ENCODE data around the gene FAN1. TPM values are rescaled to one million over a fixed set of nuclear protein-coding genes. Genes with fewer than 3 reads are reported as not detected.

Gene FAN1
- total and polyA plus RNA-seq, 2 donors (not counting 3 experiments of a cell fraction or from before 2014, with no cell fraction given), result 4.3 to 11.7 TPM

DNA sequence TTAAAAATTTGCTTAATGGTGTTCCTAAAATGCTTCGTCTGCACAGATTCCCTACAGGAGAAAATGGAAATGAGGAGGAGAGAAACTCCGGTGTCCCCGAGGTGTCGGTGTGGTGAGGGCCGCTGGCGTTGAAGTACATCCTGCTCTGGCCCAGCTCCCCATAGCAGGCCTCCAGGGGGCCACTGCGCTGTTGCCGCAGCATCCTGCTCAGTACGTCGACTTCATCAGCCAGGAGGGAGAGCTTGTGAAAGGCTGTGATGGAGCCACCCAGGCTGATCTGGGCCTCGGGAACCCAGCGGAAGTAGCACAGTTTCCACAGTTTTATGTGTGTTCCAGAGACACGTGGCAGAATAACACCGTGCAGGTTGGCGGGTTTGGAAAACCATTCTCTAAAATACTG is 37.8 kb downstream of the FAN1 start:
- Histone ChIP-seq H2AFZ (ENCODE audit: low read depth, low read length) (no peak overlapping the region), H3K27ac (ENCODE audit: insufficient read depth, low read depth, low read length) (no peak overlapping the region), H3K4me3 (replicated peaks in 1 of 3; ENCODE audit: insufficient read depth in 1 of 3, low read depth in 1 of 3, low read length in 3 of 3) (no peak overlapping the region), H3K9me3 (replicated peaks; ENCODE audit: control insufficient read depth, insufficient read depth, low read length) (no peaks in the 10 kb centered on the region), H3K4me1 (ENCODE audit: control insufficient read depth, extremely low read depth, insufficient read depth, low read length) (no peaks in the 10 kb centered on the region), H3K4me2 (ENCODE audit: insufficient read depth, low read length) (no peak overlapping the region), H3K36me3 (ENCODE audit: control insufficient read depth in 2 of 2, extremely low read depth in 1 of 2, insufficient read depth in 2 of 2, low read length in 2 of 2) (peaks cover 39 to 55% of the 10 kb centered on the region in 2 experiments), H3K27me3 (ENCODE audit: control insufficient read depth in 2 of 2, insufficient read depth in 2 of 2, low read length in 2 of 2) (no peaks in the 10 kb centered on the region), H3K9ac (replicated peaks; ENCODE audit: extremely low read depth, insufficient read depth, low read length) (no peak overlapping the region), H4K20me1 (replicated peaks; ENCODE audit: control insufficient read depth, extremely low read depth, insufficient read depth, low read length) (no peaks in the 10 kb centered on the region), H3K9me1 (replicated peaks; ENCODE audit: control insufficient read depth, extremely low read depth, insufficient read depth, low read length) (no peaks in the 10 kb centered on the region), H3K79me2 (ENCODE audit: control insufficient read depth, insufficient read depth, low read length) (no peaks in the 10 kb centered on the region)
- dilution Hi-C loops (cut with MboI; ENCODE audit: extremely low pct_ligation_motif_present, low sequenced_read_pairs), result no loop called here
- BruUV-seq (replicated peaks), result TSS peak; percentile 17
- no peak for TF ChIP-seq POLR2AphosphoS5 (IDR thresholded peaks at IDR 0.05; ENCODE audit: insufficient read depth, low read depth, low read length)
- TF ChIP-seq POLR2A (IDR thresholded peaks at IDR 0.05; ENCODE audit: low read depth, low read length), result no peak
- FAIRE-seq (no peak), DNase-seq (ENCODE audit: low read depth, low spot score) (no peak)
- intact Hi-C loops (cut with micrococcal nuclease), result no loop called here
- POLR2A ChIA-PET, result no interaction called here
- CTCF ChIA-PET, result interaction anchor here (1.3 kb wide), 1 partner anchor 188 kb away, joined by 7 read pairs; no protein-coding TSS in a partner anchor

DNA sequence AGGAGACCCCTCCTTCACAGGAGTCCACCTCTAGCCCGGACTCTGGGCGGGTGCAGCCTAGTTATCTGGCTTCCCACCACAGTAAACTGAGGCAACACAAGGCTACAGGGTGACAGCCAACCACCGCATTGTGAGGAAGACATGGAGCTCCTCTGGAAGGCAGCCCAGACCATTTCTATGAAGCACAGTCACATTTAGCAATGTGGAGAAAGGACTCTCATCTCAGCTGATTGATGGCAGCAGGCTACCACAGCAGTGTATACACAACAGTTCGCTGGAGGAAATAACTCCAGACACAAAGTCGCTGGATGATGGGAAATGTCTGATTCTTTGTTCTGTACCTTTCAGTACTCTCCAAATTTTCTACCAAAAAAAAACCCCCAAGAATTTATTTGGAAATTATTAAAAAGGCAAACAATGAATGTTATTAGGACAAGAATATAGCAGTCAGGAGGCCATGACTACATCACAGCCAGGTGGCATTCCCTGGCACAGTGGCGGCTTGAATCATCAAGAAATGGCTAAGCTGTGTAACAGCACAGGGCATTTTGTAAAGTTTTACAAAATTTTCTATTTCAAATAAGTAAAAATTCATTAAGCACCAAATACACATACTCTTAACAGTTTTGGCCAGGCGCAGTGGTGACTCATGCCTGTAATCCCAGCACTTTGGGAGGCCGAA is 40.1 kb downstream of the FAN1 start:
- peaks cover 51 to 63% of the 10 kb centered on the region in 2 experiments for H3K36me3 ChIP-seq (ENCODE audit: control insufficient read depth in 2 of 2, extremely low read depth in 1 of 2, insufficient read depth in 2 of 2, low read length in 2 of 2)
- ChIA-PET POLR2A (no interaction called here), CTCF (interaction anchor here (1.0 kb wide), 1 partner anchor 185 kb away, joined by 3 read pairs; no protein-coding TSS in a partner anchor)
- BruUV-seq (replicated peaks), result no TSS peak
- no peaks in the 10 kb centered on the region for H3K4me1 ChIP-seq (ENCODE audit: control insufficient read depth, extremely low read depth, insufficient read depth, low read length)
- H2AFZ ChIP-seq (ENCODE audit: low read depth, low read length), result no peak overlapping the region
- H3K9me1 ChIP-seq (replicated peaks; ENCODE audit: control insufficient read depth, extremely low read depth, insufficient read depth, low read length), result no peaks in the 10 kb centered on the region
- FAIRE-seq, result no peak
- H3K9ac ChIP-seq (replicated peaks; ENCODE audit: extremely low read depth, insufficient read depth, low read length), result no peak overlapping the region
- no peaks in the 10 kb centered on the region for H4K20me1 ChIP-seq (replicated peaks; ENCODE audit: control insufficient read depth, extremely low read depth, insufficient read depth, low read length)
- TF ChIP-seq POLR2AphosphoS5 (IDR thresholded peaks at IDR 0.05; ENCODE audit: insufficient read depth, low read depth, low read length) (no peak), EZH2 (IDR thresholded peaks at IDR 0.05; ENCODE audit: borderline replicate concordance, low read depth, low read length, severe bottlenecking) (no peak), JUN (IDR thresholded peaks at IDR 0.05; ENCODE audit: borderline replicate concordance, insufficient read depth, insufficient read length, low read depth) (no peak)
- H3K4me2 ChIP-seq (ENCODE audit: insufficient read depth, low read length), result no peak overlapping the region
- no peak overlapping the region for H3K4me3 ChIP-seq (replicated peaks in 1 of 3; ENCODE audit: insufficient read depth in 1 of 3, low read depth in 1 of 3, low read length in 3 of 3)
- dilution Hi-C loops (cut with MboI; ENCODE audit: extremely low pct_ligation_motif_present, low sequenced_read_pairs) (no loop called here), intact Hi-C loops (cut with micrococcal nuclease) (no loop called here)
- H3K27me3 ChIP-seq (ENCODE audit: control insufficient read depth in 2 of 2, insufficient read depth in 2 of 2, low read length in 2 of 2), result no peaks in the 10 kb centered on the region
- no peak for DNase-seq (ENCODE audit: low read depth, low spot score)
- no peaks in the 10 kb centered on the region for H3K9me3 ChIP-seq (replicated peaks; ENCODE audit: control insufficient read depth, insufficient read depth, low read length)
- H3K79me2 ChIP-seq (ENCODE audit: control insufficient read depth, insufficient read depth, low read length), result no peaks in the 10 kb centered on the region
- no peak overlapping the region for H3K27ac ChIP-seq (ENCODE audit: insufficient read depth, low read depth, low read length)
